ENCODE results near the gene TOX2. TPM values are rescaled to one million over a fixed set of nuclear protein-coding genes. Genes with fewer than 3 reads are reported as not detected.
A peak's percentile ranks its signal among the peaks of the same experiment; 100 is the strongest.

The TOX2 gene
- total RNA-seq, 1 experiment from 2014 or later, result 1.8 TPM

DNA sequence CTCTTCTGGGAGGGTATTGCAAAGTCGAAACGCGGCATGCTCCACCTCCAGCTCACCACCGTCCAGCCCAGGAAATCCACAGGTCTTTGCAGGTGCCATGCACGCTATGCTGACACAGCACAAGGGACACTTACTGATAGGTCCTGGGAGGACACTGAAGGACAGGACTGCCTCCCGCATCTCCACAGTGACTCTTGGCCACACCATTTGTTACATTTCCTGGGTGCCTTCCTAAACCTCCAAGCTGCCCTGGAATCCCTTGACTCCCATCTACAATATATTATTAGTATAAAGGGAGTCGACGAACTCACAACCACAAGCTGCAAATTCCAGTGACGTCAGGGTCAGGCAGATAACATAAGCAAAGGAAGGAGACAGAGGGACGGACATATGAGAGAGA lies 165.4 kb downstream of the TOX2 start:
- no peak overlapping the region for H3K9ac ChIP-seq (ENCODE audit: low read length)
- no peaks in the 10 kb centered on the region for H3K27me3 ChIP-seq (ENCODE audit: low read length)
- no peaks in the 10 kb centered on the region for H3K36me3 ChIP-seq (ENCODE audit: low read depth, low read length)
- no peaks in the 10 kb centered on the region for H4K20me1 ChIP-seq (ENCODE audit: low read length)
- ATAC-seq (no peak), DNase-seq (no peak)
- H3K27ac ChIP-seq (ENCODE audit: low read length), result no peak overlapping the region
- intact Hi-C loops (cut with micrococcal nuclease), result loop anchor here (1.0 to 5.0 kb wide), 6 partner anchors 24 to 543 kb away; no protein-coding TSS in a partner anchor
- no peak overlapping the region for H2AFZ ChIP-seq (ENCODE audit: low read length)
- H3K4me2 ChIP-seq (ENCODE audit: low read length), result no peak overlapping the region
- no peaks in the 10 kb centered on the region for H3K79me2 ChIP-seq (ENCODE audit: low read length)
- H3K4me1 ChIP-seq (ENCODE audit: insufficient read depth, low read length), result peaks cover 31% of the 10 kb centered on the region
- ChIA-PET CTCF (interaction anchor here (0.6 to 2.0 kb wide), 10 partner anchors 11 to 542 kb away, joined by 3 to 20 read pairs (median 4); no protein-coding TSS in a partner anchor), POLR2A (ENCODE audit: unreplicated experiment) (interaction anchor here (0.5 kb wide), 1 partner anchor 521 kb away, joined by 4 read pairs; the partner anchor contains the start of gene SGK2)
- BruUV-seq (replicated peaks), result no TSS peak
- H3K4me3 ChIP-seq (ENCODE audit: low read length), result no peak overlapping the region
- no peak for TF ChIP-seq EZH2 (IDR thresholded peaks at IDR 0.05; ENCODE audit: low read length, unreplicated experiment)
- no peak for TF ChIP-seq EZH2phosphoT487 (IDR thresholded peaks at IDR 0.05; ENCODE audit: borderline replicate concordance, low read length)
- TF ChIP-seq, protein P1, sequence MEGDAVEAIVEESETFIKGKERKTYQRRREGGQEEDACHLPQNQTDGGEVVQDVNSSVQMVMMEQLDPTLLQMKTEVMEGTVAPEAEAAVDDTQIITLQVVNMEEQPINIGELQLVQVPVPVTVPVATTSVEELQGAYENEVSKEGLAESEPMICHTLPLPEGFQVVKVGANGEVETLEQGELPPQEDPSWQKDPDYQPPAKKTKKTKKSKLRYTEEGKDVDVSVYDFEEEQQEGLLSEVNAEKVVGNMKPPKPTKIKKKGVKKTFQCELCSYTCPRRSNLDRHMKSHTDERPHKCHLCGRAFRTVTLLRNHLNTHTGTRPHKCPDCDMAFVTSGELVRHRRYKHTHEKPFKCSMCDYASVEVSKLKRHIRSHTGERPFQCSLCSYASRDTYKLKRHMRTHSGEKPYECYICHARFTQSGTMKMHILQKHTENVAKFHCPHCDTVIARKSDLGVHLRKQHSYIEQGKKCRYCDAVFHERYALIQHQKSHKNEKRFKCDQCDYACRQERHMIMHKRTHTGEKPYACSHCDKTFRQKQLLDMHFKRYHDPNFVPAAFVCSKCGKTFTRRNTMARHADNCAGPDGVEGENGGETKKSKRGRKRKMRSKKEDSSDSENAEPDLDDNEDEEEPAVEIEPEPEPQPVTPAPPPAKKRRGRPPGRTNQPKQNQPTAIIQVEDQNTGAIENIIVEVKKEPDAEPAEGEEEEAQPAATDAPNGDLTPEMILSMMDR (conservative IDR thresholded peaks at IDR 0.05; ENCODE audit: low read depth, low read length), result no peak
- no peaks in the 10 kb centered on the region for H3F3A ChIP-seq (ENCODE audit: low read length, unreplicated experiment)
- no peaks in the 10 kb centered on the region for H3K9me3 ChIP-seq (ENCODE audit: low read length)
- no peaks in the 10 kb centered on the region for H3K9me2 ChIP-seq (replicated peaks; ENCODE audit: low read length)

DNA sequence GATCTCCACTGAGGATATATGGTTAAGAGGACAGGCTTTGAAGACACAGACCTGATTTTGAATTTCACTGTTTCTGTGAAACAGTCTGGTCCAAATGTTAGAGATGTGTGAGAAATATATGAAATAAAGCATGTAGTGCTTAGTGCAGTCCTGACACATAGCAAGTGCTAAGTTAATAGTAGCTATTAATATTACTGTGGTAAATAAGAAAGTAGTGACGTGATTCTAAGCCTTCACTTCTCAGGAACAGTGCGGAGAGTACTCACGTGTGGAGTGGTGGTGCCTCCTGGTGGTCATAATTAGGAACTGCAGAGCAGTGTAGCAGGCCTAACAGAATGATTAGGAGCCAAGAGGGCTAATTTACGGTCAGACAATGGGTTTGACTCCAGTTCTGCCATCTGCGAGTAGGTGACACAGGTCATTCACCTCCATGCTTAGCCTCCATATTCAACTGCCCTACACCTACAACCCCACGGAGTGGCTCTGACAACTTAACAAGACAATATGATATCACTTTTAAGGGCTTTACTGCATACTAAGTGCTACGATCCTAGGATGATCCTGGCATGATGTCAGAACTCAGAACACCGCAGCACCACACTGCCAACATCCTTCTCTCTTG lies 166.1 kb downstream of the TOX2 start:
- ATAC-seq (peak; percentile 66), DNase-seq (peak; percentile 94)
- Histone ChIP-seq H4K20me1 (ENCODE audit: low read length) (no peaks in the 10 kb centered on the region), H2AFZ (ENCODE audit: low read length) (no peak overlapping the region), H3K9me2 (replicated peaks; ENCODE audit: low read length) (no peaks in the 10 kb centered on the region), H3K4me1 (ENCODE audit: insufficient read depth, low read length) (peaks cover 28% of the 10 kb centered on the region), H3K27ac (ENCODE audit: low read length) (no peak overlapping the region), H3F3A (ENCODE audit: low read length, unreplicated experiment) (no peaks in the 10 kb centered on the region), H3K9ac (ENCODE audit: low read length) (no peak overlapping the region), H3K79me2 (ENCODE audit: low read length) (no peaks in the 10 kb centered on the region), H3K4me3 (ENCODE audit: low read length) (no peak overlapping the region), H3K27me3 (ENCODE audit: low read length) (no peaks in the 10 kb centered on the region), H3K4me2 (ENCODE audit: low read length) (0 out of 2 replicates have a peak overlapping the region, but pooled peaks have one; percentile 11), H3K9me3 (ENCODE audit: low read length) (no peaks in the 10 kb centered on the region), H3K36me3 (ENCODE audit: low read depth, low read length) (no peaks in the 10 kb centered on the region)
- ChIA-PET CTCF (interaction anchor here (0.6 to 2.0 kb wide), 10 partner anchors 10 to 543 kb away, joined by 3 to 20 read pairs (median 4); no protein-coding TSS in a partner anchor), POLR2A (ENCODE audit: unreplicated experiment) (interaction anchor here (0.5 kb wide), 1 partner anchor 522 kb away, joined by 4 read pairs; the partner anchor contains the start of gene SGK2)
- intact Hi-C loops (cut with micrococcal nuclease), result loop anchor here (1.0 to 5.0 kb wide), 6 partner anchors 24 to 543 kb away; no protein-coding TSS in a partner anchor
- no TSS peak for BruUV-seq (replicated peaks)
- TF ChIP-seq EZH2phosphoT487 (IDR thresholded peaks at IDR 0.05; ENCODE audit: borderline replicate concordance, low read length) (no peak), EZH2 (IDR thresholded peaks at IDR 0.05; ENCODE audit: low read length, unreplicated experiment) (no peak)
- TF ChIP-seq, protein P1 (conservative IDR thresholded peaks at IDR 0.05; ENCODE audit: low read depth, low read length), result peak; percentile 99

DNA sequence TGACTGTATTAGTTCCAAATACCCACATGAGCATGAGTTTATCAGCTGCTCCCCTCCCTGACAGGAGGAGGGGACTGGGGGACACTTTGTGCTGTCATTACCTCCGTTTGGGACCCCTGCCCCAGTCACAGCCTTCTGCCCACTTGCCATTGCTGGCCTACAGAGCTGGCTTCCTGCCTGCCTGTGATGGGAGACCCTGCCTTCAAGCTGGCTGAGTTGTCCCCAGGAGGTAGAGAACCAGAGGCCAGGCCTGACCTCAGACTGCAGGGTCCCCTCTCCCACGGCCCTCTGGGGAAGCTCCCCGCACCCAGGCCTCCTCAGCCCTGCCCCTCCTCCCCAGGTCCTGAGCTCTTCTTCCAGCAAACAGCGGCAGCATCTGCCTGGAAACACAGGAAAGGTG lies 166.8 kb downstream of the TOX2 start:
- TF ChIP-seq EZH2 (IDR thresholded peaks at IDR 0.05; ENCODE audit: low read length, unreplicated experiment) (no peak), EZH2phosphoT487 (IDR thresholded peaks at IDR 0.05; ENCODE audit: borderline replicate concordance, low read length) (no peak)
- TF ChIP-seq, protein P1 (conservative IDR thresholded peaks at IDR 0.05; ENCODE audit: low read depth, low read length), result no peak
- no peak overlapping the region for H3K9ac ChIP-seq (ENCODE audit: low read length)
- peaks cover 28% of the 10 kb centered on the region for H3K4me1 ChIP-seq (ENCODE audit: insufficient read depth, low read length)
- H3K4me3 ChIP-seq (ENCODE audit: low read length), result no peak overlapping the region
- no peaks in the 10 kb centered on the region for H3K9me3 ChIP-seq (ENCODE audit: low read length)
- no peaks in the 10 kb centered on the region for H3K79me2 ChIP-seq (ENCODE audit: low read length)
- H3F3A ChIP-seq (ENCODE audit: low read length, unreplicated experiment), result no peaks in the 10 kb centered on the region
- H3K4me2 ChIP-seq (ENCODE audit: low read length), result no peak overlapping the region
- ATAC-seq (no peak), DNase-seq (no peak)
- ChIA-PET POLR2A (ENCODE audit: unreplicated experiment) (no interaction called here), CTCF (interaction anchor here (1.6 to 2.0 kb wide), 2 partner anchors 237 to 331 kb away, joined by 5 to 20 read pairs; no protein-coding TSS in a partner anchor)
- H4K20me1 ChIP-seq (ENCODE audit: low read length), result no peaks in the 10 kb centered on the region
- no TSS peak for BruUV-seq (replicated peaks)
- no peaks in the 10 kb centered on the region for H3K9me2 ChIP-seq (replicated peaks; ENCODE audit: low read length)
- no peaks in the 10 kb centered on the region for H3K27me3 ChIP-seq (ENCODE audit: low read length)
- no peak overlapping the region for H2AFZ ChIP-seq (ENCODE audit: low read length)
- intact Hi-C loops (cut with micrococcal nuclease), result loop anchor here (5.0 kb wide), 2 partner anchors 139 to 544 kb away; no protein-coding TSS in a partner anchor
- no peaks in the 10 kb centered on the region for H3K36me3 ChIP-seq (ENCODE audit: low read depth, low read length)
- H3K27ac ChIP-seq (ENCODE audit: low read length), result no peak overlapping the region

All from PC-3 (cell line).